ENCODE results near the gene EMCN.

EMCN gene

DNA sequence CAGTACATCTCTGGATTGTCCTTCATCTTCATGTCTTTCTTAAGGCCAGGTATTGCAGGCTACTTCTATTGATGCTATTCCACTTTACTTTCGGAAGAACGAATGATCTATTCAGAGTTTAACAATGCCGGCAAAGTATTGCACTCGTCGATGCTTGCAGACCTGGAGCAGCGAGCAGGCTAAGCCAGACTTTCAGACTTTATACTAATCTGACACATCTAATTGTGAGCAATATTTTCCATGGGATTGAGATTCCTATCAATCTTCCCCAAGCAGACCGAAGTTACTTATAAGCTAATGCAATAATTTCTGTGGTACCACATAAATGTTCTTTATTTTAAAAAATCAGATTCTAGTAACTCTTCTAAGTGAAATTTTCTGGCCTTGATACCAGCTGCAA is 1.6 kb downstream of the EMCN start:
- TF ChIP-seq, protein P1, sequence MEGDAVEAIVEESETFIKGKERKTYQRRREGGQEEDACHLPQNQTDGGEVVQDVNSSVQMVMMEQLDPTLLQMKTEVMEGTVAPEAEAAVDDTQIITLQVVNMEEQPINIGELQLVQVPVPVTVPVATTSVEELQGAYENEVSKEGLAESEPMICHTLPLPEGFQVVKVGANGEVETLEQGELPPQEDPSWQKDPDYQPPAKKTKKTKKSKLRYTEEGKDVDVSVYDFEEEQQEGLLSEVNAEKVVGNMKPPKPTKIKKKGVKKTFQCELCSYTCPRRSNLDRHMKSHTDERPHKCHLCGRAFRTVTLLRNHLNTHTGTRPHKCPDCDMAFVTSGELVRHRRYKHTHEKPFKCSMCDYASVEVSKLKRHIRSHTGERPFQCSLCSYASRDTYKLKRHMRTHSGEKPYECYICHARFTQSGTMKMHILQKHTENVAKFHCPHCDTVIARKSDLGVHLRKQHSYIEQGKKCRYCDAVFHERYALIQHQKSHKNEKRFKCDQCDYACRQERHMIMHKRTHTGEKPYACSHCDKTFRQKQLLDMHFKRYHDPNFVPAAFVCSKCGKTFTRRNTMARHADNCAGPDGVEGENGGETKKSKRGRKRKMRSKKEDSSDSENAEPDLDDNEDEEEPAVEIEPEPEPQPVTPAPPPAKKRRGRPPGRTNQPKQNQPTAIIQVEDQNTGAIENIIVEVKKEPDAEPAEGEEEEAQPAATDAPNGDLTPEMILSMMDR (IDR thresholded peaks at IDR 0.05; ENCODE audit: insufficient read depth, low read length, poor library complexity, severe bottlenecking) = no peak
- no peak for TF ChIP-seq EZH2phosphoT487 (conservative IDR thresholded peaks at IDR 0.05; ENCODE audit: low read length)
- no peaks in the 10 kb centered on the region for H4K20me1 ChIP-seq (ENCODE audit: low read depth, low read length)
- no peak overlapping the region for H3K27ac ChIP-seq (ENCODE audit: low read depth, low read length)
- H3K9ac ChIP-seq (ENCODE audit: low read length) = no peak overlapping the region
- no peak overlapping the region for H3K4me3 ChIP-seq (ENCODE audit: insufficient read depth, low read length, poor library complexity, severe bottlenecking)
- H3K9me3 ChIP-seq (ENCODE audit: insufficient read depth, low read length) = no peaks in the 10 kb centered on the region
- no peaks in the 10 kb centered on the region for H3K36me3 ChIP-seq (ENCODE audit: low read length)
- H2AFZ ChIP-seq (ENCODE audit: low read depth, low read length, severe bottlenecking) = no peak overlapping the region
- no peak overlapping the region for H3K4me2 ChIP-seq (ENCODE audit: low read depth, low read length, poor library complexity, severe bottlenecking)
- H3K79me2 ChIP-seq (ENCODE audit: insufficient read depth, low read length) = no peaks in the 10 kb centered on the region
- no peaks in the 10 kb centered on the region for H3F3A ChIP-seq (ENCODE audit: insufficient read depth)
- H3K27me3 ChIP-seq (ENCODE audit: low read length) = no peaks in the 10 kb centered on the region
- no peaks in the 10 kb centered on the region for H3K9me2 ChIP-seq (replicated peaks; ENCODE audit: insufficient read depth, low read length)

DNA sequence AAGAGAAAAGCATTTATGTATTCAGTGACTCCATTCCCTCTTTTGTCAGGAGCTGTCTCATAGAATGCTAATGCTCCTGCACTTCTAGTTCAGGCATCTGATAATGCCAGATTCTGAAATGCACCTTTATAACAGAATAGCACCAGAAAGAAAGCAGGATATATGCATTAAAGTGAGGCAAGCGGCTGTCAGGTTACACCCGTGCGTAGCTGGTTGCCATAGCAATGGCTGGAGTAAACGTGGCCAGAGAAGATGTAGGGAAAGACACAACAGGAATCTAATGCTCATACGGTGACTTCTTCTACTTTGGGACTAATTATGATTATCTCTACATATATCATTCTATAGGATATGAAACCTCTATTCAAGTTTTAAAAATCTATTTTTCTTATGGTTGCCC is 5.9 kb downstream of the EMCN start:
- H3K79me2 ChIP-seq (ENCODE audit: insufficient read depth, low read length) = no peaks in the 10 kb centered on the region
- no peak overlapping the region for H3K9ac ChIP-seq (ENCODE audit: low read length)
- no peak overlapping the region for H3K4me2 ChIP-seq (ENCODE audit: low read depth, low read length, poor library complexity, severe bottlenecking)
- H3K36me3 ChIP-seq (ENCODE audit: low read length) = no peaks in the 10 kb centered on the region
- H3K9me2 ChIP-seq (replicated peaks; ENCODE audit: insufficient read depth, low read length) = no peaks in the 10 kb centered on the region
- no peak overlapping the region for H3K27ac ChIP-seq (ENCODE audit: low read depth, low read length)
- H3F3A ChIP-seq (ENCODE audit: insufficient read depth) = no peaks in the 10 kb centered on the region
- H4K20me1 ChIP-seq (ENCODE audit: low read depth, low read length) = no peaks in the 10 kb centered on the region
- no peaks in the 10 kb centered on the region for H3K27me3 ChIP-seq (ENCODE audit: low read length)
- H2AFZ ChIP-seq (ENCODE audit: low read depth, low read length, severe bottlenecking) = no peak overlapping the region
- TF ChIP-seq, protein P1 (IDR thresholded peaks at IDR 0.05; ENCODE audit: insufficient read depth, low read length, poor library complexity, severe bottlenecking) = no peak
- no peak for TF ChIP-seq EZH2phosphoT487 (conservative IDR thresholded peaks at IDR 0.05; ENCODE audit: low read length)
- no peak overlapping the region for H3K4me3 ChIP-seq (ENCODE audit: insufficient read depth, low read length, poor library complexity, severe bottlenecking)
- no peaks in the 10 kb centered on the region for H3K9me3 ChIP-seq (ENCODE audit: insufficient read depth, low read length)

DNA sequence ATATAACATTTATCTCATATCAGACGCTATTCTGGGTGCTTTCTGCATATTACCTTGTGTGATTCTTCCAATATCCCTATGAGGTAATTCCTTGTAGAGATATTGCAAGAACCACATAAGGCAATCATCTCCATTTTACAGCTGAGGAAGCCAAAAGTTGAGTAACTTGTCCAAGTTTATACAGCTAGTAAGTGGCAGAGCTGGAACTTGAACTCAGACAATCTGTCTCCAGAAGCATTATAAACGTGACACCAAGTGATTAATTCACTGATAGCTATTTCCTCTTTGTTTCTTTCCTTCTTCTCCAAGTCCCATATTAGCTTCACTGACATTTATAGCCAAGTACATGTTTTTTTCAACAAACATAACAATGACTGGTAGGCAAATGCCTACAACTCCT is 7.3 kb downstream of the EMCN start:
- H3F3A ChIP-seq (ENCODE audit: insufficient read depth) = no peaks in the 10 kb centered on the region
- no peak overlapping the region for H3K4me3 ChIP-seq (ENCODE audit: insufficient read depth, low read length, poor library complexity, severe bottlenecking)
- no peaks in the 10 kb centered on the region for H3K36me3 ChIP-seq (ENCODE audit: low read length)
- no peaks in the 10 kb centered on the region for H4K20me1 ChIP-seq (ENCODE audit: low read depth, low read length)
- no peak overlapping the region for H3K9ac ChIP-seq (ENCODE audit: low read length)
- no peaks in the 10 kb centered on the region for H3K27me3 ChIP-seq (ENCODE audit: low read length)
- no peak overlapping the region for H3K4me2 ChIP-seq (ENCODE audit: low read depth, low read length, poor library complexity, severe bottlenecking)
- no peak overlapping the region for H3K27ac ChIP-seq (ENCODE audit: low read depth, low read length)
- H3K79me2 ChIP-seq (ENCODE audit: insufficient read depth, low read length) = no peaks in the 10 kb centered on the region
- H3K9me2 ChIP-seq (replicated peaks; ENCODE audit: insufficient read depth, low read length) = no peaks in the 10 kb centered on the region
- no peak for TF ChIP-seq EZH2phosphoT487 (conservative IDR thresholded peaks at IDR 0.05; ENCODE audit: low read length)
- TF ChIP-seq, protein P1 (IDR thresholded peaks at IDR 0.05; ENCODE audit: insufficient read depth, low read length, poor library complexity, severe bottlenecking) = no peak
- no peak overlapping the region for H2AFZ ChIP-seq (ENCODE audit: low read depth, low read length, severe bottlenecking)
- H3K9me3 ChIP-seq (ENCODE audit: insufficient read depth, low read length) = no peaks in the 10 kb centered on the region

All from SU-DHL-6 (cell line).